ENCODE data around the gene KLHL29. TPM values are rescaled to one million over a fixed set of nuclear protein-coding genes. Genes with fewer than 3 reads are reported as not detected.

KLHL29 gene
- total RNA-seq, 1 experiment from 2014 or later: 2.4 TPM

- Histone ChIP-seq H3K9me3 (ENCODE audit: control insufficient read depth, low read depth, low read length) (no peaks in the 10 kb centered on the region), H3K4ac (ENCODE audit: low read depth, low read length) (no peak overlapping the region)
Observed at GRCh38 chr2:23563151-23563550, 178.2 kb downstream of the KLHL29 start.

More at GRCh38 chr2:23563151-23563550, 178.2 kb downstream of the KLHL29 start:
- WGBS (ENCODE audit: extremely low coverage, insufficient read length, low lambda C conversion rate): no CpG with 5 or more reads among the region's 10 CpGs
- H3K23me2 ChIP-seq (ENCODE audit: insufficient read length, low read depth, low read length, poor library complexity, severe bottlenecking): no peaks in the 10 kb centered on the region
- H4K8ac ChIP-seq (replicated peaks; ENCODE audit: insufficient read length, low read depth, low read length): no peak overlapping the region
- no peak overlapping the region for H2AK5ac ChIP-seq (ENCODE audit: insufficient read length, low read length)
- TF ChIP-seq CTCF (conservative IDR thresholded peaks at IDR 0.05): no peak
- no peaks in the 10 kb centered on the region for H3K79me1 ChIP-seq (ENCODE audit: insufficient read depth, low read depth, low read length, poor library complexity, severe bottlenecking)
- H4K91ac ChIP-seq (ENCODE audit: insufficient read length, low read depth, low read length): no peak overlapping the region
- no peak overlapping the region for H2BK20ac ChIP-seq (ENCODE audit: low read depth, low read length, poor library complexity, severe bottlenecking)
- H3K4me3 Mint-ChIP-seq: no peak overlapping the region
- no peaks in the 10 kb centered on the region for H3K27me3 ChIP-seq (ENCODE audit: insufficient read depth, low read length)
- H2AFZ ChIP-seq (ENCODE audit: low read length): no peak overlapping the region
- no peak overlapping the region for H3K4me2 ChIP-seq (ENCODE audit: insufficient read depth, insufficient read length, low read length)
- H2BK15ac ChIP-seq (ENCODE audit: low read depth, low read length): no peak overlapping the region
- H3K36me3 Mint-ChIP-seq (ENCODE audit: insufficient read depth in 1 of 3, low read depth in 3 of 3): no peaks in the 10 kb centered on the region
- peaks cover 19 to 35% of the 10 kb centered on the region in 2 experiments for H3K4me1 Mint-ChIP-seq
- no peak overlapping the region for H3K9ac ChIP-seq (ENCODE audit: extremely low read depth, insufficient read length, low read length)
- H4K20me1 ChIP-seq (ENCODE audit: control insufficient read depth, insufficient read depth, insufficient read length): no peaks in the 10 kb centered on the region
- H3K14ac ChIP-seq (ENCODE audit: insufficient read depth, low read length): no peak overlapping the region
- peak overlapping the region in 1 of 3 experiments; percentile 87; a peak in 1 of 7 replicates for H3K27ac Mint-ChIP-seq
- no peaks in the 10 kb centered on the region; the same call in 1 of the 2 replicates for H3K27me3 Mint-ChIP-seq (ENCODE audit: low read depth)
- no peak overlapping the region for H3K56ac ChIP-seq (ENCODE audit: insufficient read length, low read depth, low read length)
- H3K9me3 Mint-ChIP-seq: no peaks in the 10 kb centered on the region
- no peak overlapping the region for H4K5ac ChIP-seq (ENCODE audit: insufficient read length, low read depth, low read length)
- H3K18ac ChIP-seq (ENCODE audit: insufficient read length, low read depth, low read length): no peak overlapping the region
- H2BK12ac ChIP-seq (ENCODE audit: insufficient read length, low read depth, low read length): no peak overlapping the region
- H3K4me1 ChIP-seq (ENCODE audit: insufficient read depth, low read length): peaks cover 6% of the 10 kb centered on the region; the same call in 1 of the 2 replicates
- H3T11ph ChIP-seq (ENCODE audit: low read length): no peak overlapping the region
- H2BK5ac ChIP-seq (ENCODE audit: insufficient read length, low read length): no peak overlapping the region
- DNase-seq: no peak
- no peak overlapping the region for H3K27ac ChIP-seq (ENCODE audit: insufficient read length, low read depth, low read length)
- no peaks in the 10 kb centered on the region for H3K79me2 ChIP-seq (ENCODE audit: insufficient read depth, low read length)
- no peak overlapping the region for H3K23ac ChIP-seq (ENCODE audit: insufficient read length, low read depth, low read length)
- no peak overlapping the region for H2BK120ac ChIP-seq (ENCODE audit: low read depth, low read length, poor library complexity, severe bottlenecking)
